Ecto neural progenitor cell (in vitro differentiated cells): ENCODE measurements around the gene SCLY.
"Not testable (repeated sequence)": the region's sequence is repeated elsewhere in the genome, so short reads cannot be mapped to it uniquely, and the experiment has no call there.

ENCODE experiments used
- DNase-seq: peaks from one replicate; pipeline ENCODE4 v3.0.0-alpha.2; 2018; ENCODE audit warnings: low spot score

The SCLY gene

GRCh38 chr2:238060542-238061314 lies at the start of gene SCLY:
Gene SCLY, plus strand, starts transcription at chr2:238061001. Its CDS starts 54 bp downstream, at chr2:238061055.
- peak; percentile 99 for DNase-seq

DNA sequence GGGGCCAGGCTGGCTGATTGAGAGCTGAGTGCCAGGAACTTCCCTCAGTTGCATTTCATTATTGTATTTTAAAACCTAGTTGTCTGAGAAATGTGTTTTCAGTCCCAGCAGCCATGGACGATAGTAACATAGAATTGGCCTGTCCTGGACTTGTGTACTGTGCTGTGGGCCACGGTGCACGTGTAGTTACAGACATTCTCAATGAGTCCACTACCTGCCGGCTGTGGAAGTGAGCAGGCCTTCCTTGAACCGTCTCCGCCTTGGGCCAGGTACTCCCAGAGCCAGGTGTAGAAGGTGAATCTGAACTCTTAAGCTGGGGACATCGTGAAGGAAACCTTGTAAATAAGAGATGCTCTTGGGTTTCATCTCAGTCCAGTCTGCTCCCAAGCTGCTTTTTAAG lies 47.0 kb upstream of the SCLY start:
- DNase-seq = no peak

- DNase-seq = no peak
Measured at GRCh38 chr2:238015705-238016104, 45.1 kb upstream of the SCLY start.

GRCh38 chr2:238016526-238016925 lies 44.3 kb upstream of the SCLY start:
- no peak for DNase-seq

DNA sequence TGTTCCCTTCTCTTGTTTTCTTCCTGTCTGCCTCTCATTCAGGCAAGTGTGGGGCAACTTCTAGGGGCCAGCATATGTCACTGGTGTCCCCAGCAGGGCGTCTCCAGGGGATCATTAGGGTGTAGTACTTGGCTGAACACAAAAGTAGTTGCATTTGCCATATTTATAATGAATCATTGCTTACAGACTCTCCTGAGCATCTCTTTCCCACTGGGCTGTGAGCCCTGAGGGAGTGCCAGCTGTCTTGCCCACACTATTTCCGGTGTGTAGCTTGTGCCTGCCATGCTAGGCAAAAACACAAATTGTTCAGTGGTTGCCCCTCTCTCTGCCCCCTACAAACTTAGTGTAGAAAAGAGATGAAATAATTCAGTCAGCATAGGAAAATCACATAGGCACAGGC lies 40.8 kb upstream of the SCLY start:
- DNase-seq = no peak

DNA sequence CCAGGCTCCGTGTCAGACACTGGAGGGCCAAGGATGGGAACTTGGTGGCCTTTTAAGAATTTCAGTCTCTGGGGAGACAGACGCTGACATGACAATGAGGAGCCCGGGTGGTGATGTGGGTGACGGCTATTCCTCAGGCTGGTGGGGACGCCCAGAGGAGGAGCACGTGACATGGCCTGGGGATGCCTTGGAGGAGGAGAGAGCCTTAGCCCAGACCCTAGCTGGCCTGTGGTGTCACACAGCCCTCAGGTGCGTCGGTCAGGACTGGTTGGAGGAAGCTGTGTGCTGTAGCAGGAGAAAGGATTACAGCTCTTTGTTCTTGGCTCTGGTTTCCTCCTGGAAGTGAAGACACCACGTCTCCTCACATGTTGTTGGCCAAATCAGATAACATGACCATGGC lies 40.0 kb upstream of the SCLY start:
- no peak for DNase-seq

- no peak for DNase-seq
Measured at GRCh38 chr2:238021327-238021726, 39.5 kb upstream of the SCLY start.

DNA sequence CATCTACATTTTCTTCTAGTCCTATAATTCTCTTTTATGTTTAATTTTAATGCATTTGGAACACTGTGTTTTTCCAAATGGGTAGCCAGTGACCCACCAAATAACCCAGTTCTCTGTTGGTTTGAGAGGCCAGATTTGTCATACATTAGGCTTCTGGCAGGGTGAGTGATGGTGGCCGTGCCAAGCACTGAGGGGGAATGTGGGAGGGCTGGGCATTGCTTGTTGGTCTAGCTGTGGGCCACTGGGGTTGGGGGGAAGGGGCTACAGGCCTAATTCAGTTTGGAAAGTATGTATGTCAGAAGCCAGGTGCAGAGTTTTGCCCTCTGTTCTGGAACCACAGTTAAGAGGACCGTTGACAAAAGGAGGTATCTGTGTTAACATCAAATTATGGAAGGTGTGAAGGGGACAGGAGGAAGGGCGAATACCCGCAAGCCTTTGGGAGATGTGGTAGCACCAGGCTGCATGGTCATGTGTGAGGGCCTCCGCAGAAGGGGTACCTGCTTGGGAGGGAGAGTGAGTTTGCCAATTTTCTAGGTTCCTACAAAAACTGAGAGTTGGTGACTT lies 38.1 kb upstream of the SCLY start:
- DNase-seq = no peak

DNA sequence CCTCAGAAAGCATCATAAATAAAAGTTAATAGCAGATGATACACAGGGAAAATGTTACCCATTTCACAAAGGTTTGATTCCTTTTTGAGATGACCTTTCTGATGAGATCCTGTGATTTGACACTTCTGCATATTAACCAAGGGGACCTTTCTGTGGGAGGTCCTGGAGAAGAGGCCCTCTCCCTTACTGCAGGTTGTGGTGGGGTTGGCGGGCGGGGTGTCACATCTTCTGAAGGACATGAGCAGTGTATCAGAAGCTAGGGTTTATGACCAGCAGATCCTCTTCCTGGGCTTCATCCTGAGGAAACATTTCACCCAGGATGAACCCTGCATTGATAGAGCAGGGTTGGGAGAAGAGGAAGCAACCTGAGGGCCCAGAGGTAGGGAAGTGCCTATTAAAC lies 37.2 kb upstream of the SCLY start:
- no peak for DNase-seq

DNA sequence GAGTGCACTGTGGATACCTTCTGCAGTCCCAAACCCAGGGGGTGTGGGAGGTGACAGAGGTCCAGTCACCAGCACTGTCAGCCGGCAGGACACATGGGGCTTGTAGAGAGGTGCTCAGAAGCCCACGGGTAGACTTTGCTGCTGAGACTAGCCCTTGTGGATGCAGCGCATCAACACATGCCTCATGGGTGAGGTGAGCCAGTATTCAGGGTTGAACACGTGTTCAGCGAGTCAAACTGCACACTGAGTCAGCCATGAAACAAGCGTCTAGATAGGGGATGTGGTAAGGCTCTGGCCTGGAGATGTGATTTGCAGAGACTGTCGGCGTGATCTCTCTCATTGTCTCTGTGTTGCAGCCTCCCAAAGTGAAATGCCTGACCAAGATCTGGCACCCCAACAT lies 35.8 kb upstream of the SCLY start:
- DNase-seq = no peak

GRCh38 chr2:238025741-238026360 lies 35.0 kb upstream of the SCLY start:
- no peak for DNase-seq

GRCh38 chr2:238027058-238027457 lies 33.7 kb upstream of the SCLY start:
- DNase-seq = no peak

DNA sequence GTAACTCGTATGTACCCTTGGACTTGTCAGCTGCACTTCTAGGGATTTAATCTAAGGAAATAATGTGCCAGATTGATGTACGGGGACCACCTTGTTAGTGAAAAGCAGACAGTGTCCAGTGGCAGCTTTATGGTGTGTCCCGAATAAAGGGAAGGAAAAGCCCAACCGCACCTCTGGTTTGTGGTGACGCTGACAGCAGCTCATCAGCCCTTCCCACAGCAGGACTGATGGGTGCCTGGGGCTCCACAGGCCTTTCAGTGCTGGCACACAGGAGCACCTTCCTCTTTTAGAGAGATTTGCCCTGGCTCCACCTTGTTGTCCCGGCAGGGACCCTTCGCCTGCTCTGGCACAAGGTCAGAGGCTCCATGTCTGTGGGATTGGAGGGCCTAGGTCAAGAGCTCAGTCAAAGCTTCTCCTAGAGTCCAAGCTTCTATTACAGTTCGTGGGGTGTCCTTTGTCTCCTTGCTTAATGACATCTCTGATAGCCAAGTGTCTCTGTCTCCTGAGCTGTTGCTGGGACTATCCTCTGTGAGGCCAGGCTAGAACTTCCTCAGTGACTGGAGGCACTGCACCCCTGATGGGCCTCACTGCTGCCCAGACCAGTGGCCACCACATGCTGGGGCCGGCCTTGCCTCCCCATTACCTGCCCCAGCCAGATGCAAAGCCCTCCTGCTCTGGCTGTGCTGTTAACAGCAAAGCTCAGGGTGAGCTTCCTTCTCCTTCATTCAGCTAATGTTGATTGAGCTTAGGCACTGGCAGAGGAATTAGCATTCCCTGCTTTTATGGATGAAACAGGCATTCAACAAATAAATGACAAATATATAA lies 33.0 kb upstream of the SCLY start:
- no peak for DNase-seq

- DNase-seq = no peak
Measured at GRCh38 chr2:238029853-238030252, 30.9 kb upstream of the SCLY start.

DNA sequence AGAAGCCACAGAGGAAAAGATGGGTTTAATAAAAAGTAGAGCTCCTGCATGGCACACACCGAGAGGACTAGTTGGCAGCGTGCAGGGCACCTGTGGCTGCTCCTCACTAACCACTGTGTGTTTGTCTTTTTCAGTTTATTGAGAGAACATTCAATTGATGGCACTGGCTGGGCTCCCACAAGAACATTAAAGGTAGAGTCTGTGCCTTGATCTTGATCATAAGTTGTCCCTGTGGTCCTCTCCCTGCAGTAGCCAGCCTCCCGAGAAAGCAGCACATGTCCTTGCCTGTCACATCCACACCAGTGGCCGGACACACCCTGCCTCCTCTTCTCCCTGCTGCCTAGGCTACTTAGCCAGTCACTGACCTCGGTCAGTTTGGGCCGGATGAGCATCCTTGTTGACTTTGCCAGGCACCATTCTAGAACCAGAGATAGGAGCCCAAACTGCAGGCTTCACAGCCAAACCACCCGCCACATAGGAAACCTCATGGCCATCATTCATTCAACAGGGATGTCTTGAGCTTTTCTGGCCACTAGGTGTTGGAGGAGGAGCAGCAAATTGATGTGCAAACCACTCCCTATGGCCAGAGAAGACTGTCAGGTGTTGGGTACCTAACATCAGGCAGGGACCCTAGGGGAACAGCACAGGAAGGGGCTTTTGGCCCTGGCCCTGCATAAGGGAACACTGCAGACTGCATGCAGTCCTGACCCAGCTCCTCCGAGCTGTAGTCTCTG lies 30.2 kb upstream of the SCLY start:
- peak; percentile 17 for DNase-seq

GRCh38 chr2:238031751-238032150 lies 29.1 kb upstream of the SCLY start:
- no peak for DNase-seq

GRCh38 chr2:238032755-238033337 lies 28.0 kb upstream of the SCLY start:
- DNase-seq = peak; percentile 24

DNA sequence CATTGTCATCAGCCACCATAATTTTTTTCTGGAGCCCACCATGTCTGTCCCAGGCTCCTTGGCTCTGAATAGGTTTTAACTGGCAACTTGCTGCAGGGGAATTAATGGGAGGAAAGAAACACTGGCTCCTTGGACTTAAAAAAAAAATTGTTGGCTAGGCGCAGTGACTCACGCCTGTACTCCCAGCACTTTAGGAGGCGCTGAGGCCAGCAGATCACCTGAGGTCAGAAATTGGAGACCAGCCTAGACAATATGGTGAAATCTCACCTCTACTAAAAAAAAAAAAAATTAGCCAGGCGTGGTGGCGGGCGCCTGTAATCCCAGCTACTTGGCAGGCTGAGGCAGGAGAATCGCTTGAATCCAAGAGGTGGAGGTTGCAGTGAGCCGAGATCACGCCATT lies 26.8 kb upstream of the SCLY start:
- DNase-seq = not testable (repeated sequence)

DNA sequence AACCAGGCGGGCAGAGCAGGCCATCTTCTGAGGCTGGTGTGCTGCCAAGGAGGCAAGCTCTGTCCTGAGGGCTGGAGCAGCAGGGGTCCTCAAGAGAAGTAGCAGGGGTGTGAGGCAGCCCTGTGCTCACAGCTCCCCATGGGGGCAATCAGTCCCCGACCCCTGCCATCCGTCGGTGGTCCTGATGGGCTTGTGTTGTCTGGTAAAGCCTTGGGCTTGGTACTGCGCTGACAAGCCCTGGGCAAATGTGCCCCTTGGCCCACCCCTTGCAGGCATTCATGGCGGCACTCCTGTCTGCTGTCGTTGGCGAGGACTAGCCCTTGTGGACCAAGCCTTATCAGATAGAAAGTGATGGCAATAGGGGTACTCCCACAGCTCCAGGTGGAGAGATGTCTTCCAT lies 22.6 kb upstream of the SCLY start:
- no peak for DNase-seq

DNA sequence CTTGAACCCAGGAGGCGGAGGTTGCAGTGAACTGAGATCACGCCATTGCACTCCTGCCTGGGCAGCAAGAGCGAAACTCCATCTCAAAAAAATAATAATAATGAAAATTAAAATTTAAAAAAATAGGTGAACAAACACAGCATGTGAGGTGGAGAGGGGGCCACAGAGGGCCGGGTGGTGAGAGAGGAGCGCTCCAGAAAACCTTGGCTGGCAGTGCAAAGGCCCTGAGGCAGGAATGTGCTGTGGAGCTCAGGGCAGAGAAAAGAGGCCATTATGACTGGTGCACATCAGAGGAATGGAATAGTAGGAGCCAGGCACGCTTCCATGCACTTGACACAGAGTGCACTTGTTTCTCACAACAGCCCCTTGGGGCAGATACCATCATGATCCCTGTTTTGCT lies 21.6 kb upstream of the SCLY start:
- no peak for DNase-seq

GRCh38 chr2:238039985-238040384 lies 20.8 kb upstream of the SCLY start:
- DNase-seq = no peak

- no peak for DNase-seq
Measured at GRCh38 chr2:238040918-238041317, 19.9 kb upstream of the SCLY start.
